Psoas muscle (tissue), 8 donors: Measurements from ENCODE around the gene HMX1. TPM values are rescaled to one million over a fixed set of nuclear protein-coding genes. Genes with fewer than 3 reads are reported as not detected.

Experiments used
- ATAC-seq, 4 donors: fragments of 200-7000 bp; cut with Tn5 transposase; one replicate each; pipeline ENCODE4 v1.9.1; 2020; ENCODE audit warnings: moderate library complexity in 3 of 4, mild to moderate bottlenecking in 2 of 4
- DNase-seq, 2 donors: peaks; one replicate each; pipeline ENCODE4 v3.0.0-alpha.2; 2020
- H3K27ac ChIP-seq: fragments of 200-600 bp; one replicate; pipeline ENCODE4 v1.8.0; 2022
- H3K27me3 ChIP-seq, 3 donors: fragments of 200-600 bp in 1 of 3; one replicate each; pipeline versions ENCODE4 v1.6.1 to v1.8.0; 2013 to 2022; ENCODE audit warnings: low read length in 2 of 3, mild to moderate bottlenecking in 2 of 3, moderate library complexity in 1 of 3; ENCODE audit not compliant: insufficient read depth in 3 of 3
- H3K36me3 ChIP-seq, 2 donors: fragments of 200-600 bp in 1 of 2; one replicate each; pipeline versions ENCODE4 v1.6.1 to v1.8.0; 2013 to 2022; ENCODE audit warnings: low read depth in 1 of 2, mild to moderate bottlenecking in 1 of 2, moderate library complexity in 1 of 2; ENCODE audit not compliant: insufficient read depth in 1 of 2
- H3K4me1 ChIP-seq: fragments of 200-600 bp; one replicate; pipeline ENCODE4 v1.8.0; 2022
- H3K4me3 ChIP-seq: fragments of 200-600 bp; one replicate; pipeline ENCODE4 v1.8.0; 2022; ENCODE audit warnings: mild to moderate bottlenecking
- H3K9me3 ChIP-seq: fragments of 200-600 bp; one replicate; pipeline ENCODE4 v1.8.0; 2022
- CTCF ChIP-seq: fragments of 200-600 bp; IDR thresholded peaks from one replicate; pipeline ENCODE4 v1.8.0; 2022; ENCODE audit warnings: antibody characterized with exemption
- WGBS, 3 donors: extraction: QIAGEN DNeasy Blood & Tissue Kit; methylation state at CpG; one replicate each; pipeline versions ENCODE4 v1.1.6 to v1.1.7; 2013; 5-methylcytosine and 5-hydroxymethylcytosine counted together
- intact Hi-C, 2 donors: fragments of 100-400 bp; cut with DNase I; formaldehyde crosslinking; loops; one replicate each; pipeline versions ENCODE4 v1.11.0 to v1.14.2; 2022
- polyA plus RNA-seq, 3 donors: library from polyadenylated mRNA; stranded (reverse); fragments of 200-250 nt; gene quantifications; one replicate each; pipeline ENCODE4 v1.2.3, GENCODE V29; 2013
- total RNA-seq, 4 donors: library from RNA; stranded (reverse); fragmentation: NEBNext Ultra II Directional in 2 of 4; extraction: Animal tissue kit (Norgen Biotek cat#: 25700) in 2 of 4; gene quantifications; one replicate each; pipeline versions ENCODE4 v1.2.1 to v1.2.4, GENCODE V29; 2021 to 2023
- donor health status: healthy with polysubstance abuse.
- donor health status: DM: no; HTN: no; CAD: no; lungs with moderate emphysema.
- donor health status: Bipolar disorder and iron deficiency.
- donor health status: healthy.
- donor health status: DM: yes; HTN: yes; CAD: no.
- donor health status: DM: no; HTN: no; CAD: no.
- donor health status: DM: no; HTN: no; CAD: no.
- donor health status: DM: yes; HTN: yes; CAD: no.

The HMX1 gene
- total and polyA plus RNA-seq, 7 donors: not detected

DNA sequence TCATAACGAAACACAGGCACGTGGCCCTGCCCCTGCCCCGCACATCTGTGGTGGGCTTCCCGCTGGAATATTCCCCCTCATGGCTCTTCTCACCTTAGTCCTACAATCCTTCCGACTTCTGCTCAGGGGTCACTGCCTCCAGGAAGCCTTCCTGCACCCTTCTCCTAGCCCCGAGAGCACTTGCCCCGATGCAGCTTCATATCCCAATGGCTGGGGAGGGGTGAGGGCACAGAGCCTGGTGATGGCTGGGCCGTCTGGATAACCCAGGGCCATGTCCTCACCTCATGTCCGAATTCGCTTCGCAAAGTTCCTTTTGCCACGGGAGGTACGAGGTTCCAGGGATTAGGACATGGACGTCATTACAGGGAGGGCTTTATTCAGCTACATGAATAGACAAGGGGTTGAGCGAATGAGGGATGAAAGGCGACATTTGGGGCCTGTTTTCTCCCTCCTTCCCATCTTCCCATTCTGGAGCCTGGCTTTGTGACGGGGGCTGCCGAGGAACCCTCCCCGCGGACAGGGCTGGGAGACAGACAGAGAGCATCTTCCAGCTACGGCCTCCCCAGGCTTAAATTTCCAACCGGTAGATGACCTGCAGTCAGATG, 35.5 kb upstream of the HMX1 start:
- WGBS, 3 donors: 73 to 75% (median 74%) methylated on average over 22 of the region's 22 CpGs
- Histone ChIP-seq H3K4me1 (no peaks in the 10 kb centered on the region), H3K27me3 (peaks cover 0 to 6% (median 3%) of the 10 kb centered on the region in 3 donors), H3K36me3 (no peaks in the 10 kb centered on the region), H3K9me3 (peaks cover 6% of the 10 kb centered on the region), H3K4me3 (no peak overlapping the region), H3K27ac (no peak overlapping the region)
- ATAC-seq (no peak), DNase-seq (no peak)
- TF ChIP-seq CTCF: no peak
- intact Hi-C loops: no loop called here

- no peak for DNase-seq
- intact Hi-C loops: no loop called here
- 69 to 76% (median 71%) methylated on average over 8 of the region's 8 CpGs for WGBS, 3 donors
- peaks cover 0 to 6% (median 3%) of the 10 kb centered on the region in 3 donors for H3K27me3 ChIP-seq
- ATAC-seq: no peak
- H3K4me1 ChIP-seq: no peaks in the 10 kb centered on the region
- no peaks in the 10 kb centered on the region for H3K36me3 ChIP-seq
- TF ChIP-seq CTCF: no peak
- no peak overlapping the region for H3K27ac ChIP-seq
- H3K9me3 ChIP-seq: peaks cover 9% of the 10 kb centered on the region
- H3K4me3 ChIP-seq: no peak overlapping the region
Observed at GRCh38 chr4:8906668-8906970, 35.0 kb upstream of the HMX1 start.

DNA sequence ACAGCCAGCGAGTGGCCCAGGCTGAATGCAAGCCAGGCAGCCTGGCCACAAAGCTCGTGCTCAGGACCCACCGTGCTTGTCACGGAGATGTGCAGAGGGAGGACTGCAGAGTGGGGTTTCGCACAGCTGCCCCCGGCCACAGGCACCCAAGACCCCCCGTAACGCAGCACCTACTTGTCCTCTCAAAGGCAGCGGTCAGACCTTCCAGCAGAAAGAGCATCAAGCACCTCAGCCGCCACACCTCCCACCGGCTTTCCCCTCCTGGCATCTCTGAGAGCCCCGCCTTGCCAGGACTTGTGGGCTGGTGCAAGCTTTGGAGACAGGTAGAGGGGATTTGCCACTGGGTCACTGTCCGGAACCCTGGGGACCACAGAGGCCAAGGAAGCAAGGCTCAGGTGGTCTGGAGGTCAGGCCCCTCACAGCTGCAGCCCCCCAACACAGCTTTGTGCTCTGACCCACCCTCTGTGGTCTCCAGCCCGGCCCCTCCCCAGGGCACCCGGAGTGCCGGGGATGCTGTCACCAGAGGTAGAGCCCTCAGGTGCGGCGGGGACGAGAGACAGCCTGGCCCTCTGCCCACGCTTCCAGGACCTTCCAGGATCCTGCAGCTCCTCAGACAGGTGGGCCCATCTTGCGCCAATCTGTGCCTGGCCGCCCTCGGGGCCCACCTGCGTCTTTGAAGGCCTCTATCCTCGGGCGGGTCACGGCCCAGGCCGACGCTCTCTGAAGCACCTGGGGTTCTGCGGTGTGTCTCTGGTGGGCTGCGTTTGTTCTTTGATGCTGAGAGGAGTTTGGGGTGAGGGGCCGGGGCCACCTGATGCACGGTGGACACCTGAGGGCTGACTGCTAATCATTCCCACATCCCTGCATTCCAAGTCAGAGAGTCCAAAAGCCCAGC, 34.4 kb upstream of the HMX1 start:
- H3K27me3 ChIP-seq: peaks cover 0 to 6% (median 0%) of the 10 kb centered on the region in 3 donors
- ATAC-seq (no peak), DNase-seq (peak in 1 of 2 donors; percentile 38)
- H3K4me1 ChIP-seq: no peaks in the 10 kb centered on the region
- intact Hi-C loops: no loop called here
- H3K36me3 ChIP-seq: no peaks in the 10 kb centered on the region
- TF ChIP-seq CTCF: no peak
- 78 to 79% (median 79%) methylated on average over 32 to 33 of the region's 33 CpGs for WGBS, 3 donors
- H3K9me3 ChIP-seq: peaks cover 10% of the 10 kb centered on the region
- no peak overlapping the region for H3K27ac ChIP-seq
- no peak overlapping the region for H3K4me3 ChIP-seq

DNA sequence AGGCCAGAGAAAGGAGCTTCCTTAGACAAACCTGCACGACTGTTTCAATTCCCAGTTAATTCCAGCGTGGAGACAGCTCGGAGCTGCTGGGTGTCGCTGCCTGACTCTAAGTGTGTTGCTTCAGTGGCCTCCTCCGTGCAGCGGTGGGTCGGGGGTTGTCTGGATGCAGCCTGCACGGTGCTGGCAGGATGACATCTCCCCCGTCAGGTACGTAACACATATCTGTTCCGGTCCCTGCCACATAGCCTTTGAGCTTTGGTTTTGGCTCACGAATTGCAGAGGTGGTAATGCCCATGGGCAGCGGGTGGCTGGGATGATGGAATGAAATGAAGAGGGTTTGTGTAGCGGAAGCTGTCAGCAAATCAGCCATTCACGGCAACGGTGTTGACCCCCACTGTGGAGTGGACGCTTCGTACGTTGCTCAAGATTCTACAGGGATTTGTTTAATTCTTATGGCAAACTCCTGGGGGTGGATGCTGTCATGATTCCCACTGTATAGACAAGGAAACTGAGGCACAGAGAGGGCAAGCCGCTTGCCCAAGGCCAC, 33.7 kb upstream of the HMX1 start:
- peaks cover 0 to 6% (median 2%) of the 10 kb centered on the region in 3 donors for H3K27me3 ChIP-seq
- intact Hi-C loops: no loop called here
- no peaks in the 10 kb centered on the region for H3K4me1 ChIP-seq
- TF ChIP-seq CTCF: no peak
- no peak overlapping the region for H3K27ac ChIP-seq
- H3K4me3 ChIP-seq: no peak overlapping the region
- peaks cover 17% of the 10 kb centered on the region for H3K9me3 ChIP-seq
- no peak for ATAC-seq
- no peaks in the 10 kb centered on the region for H3K36me3 ChIP-seq
- 68 to 72% (median 69%) methylated on average over 20 of the region's 20 CpGs for WGBS, 3 donors
- DNase-seq: peak in 1 of 2 donors; percentile 26
